B cell (primary cell): Measurements from ENCODE around the gene TMC3. TPM values are rescaled to one million over a fixed set of nuclear protein-coding genes. Genes with fewer than 3 reads are reported as not detected.

ENCODE experiments used
- ATAC-seq: fragments of 200-7000 bp; cut with Tn5 transposase; one replicate; pipeline ENCODE4 v1.10.0; 2021; ENCODE audit warnings: low read depth, mild to moderate bottlenecking, moderate number of reproducible peaks, moderate library complexity
- CTCF ChIA-PET: fragments of 350-600 bp; sonication (Branson Sonifier 250); formaldehyde crosslinking; loops from one replicate; lab custom pipeline; 2021; ENCODE audit warnings: antibody characterized with exemption, inconsistent platforms; lab: Charles Lee
- POLR2A ChIA-PET: fragments of 350-600 bp; sonication (Branson Sonifier 250); formaldehyde crosslinking; loops from one replicate; lab custom pipeline; 2021; ENCODE audit warnings: antibody characterized with exemption; lab: Charles Lee
- DNase-seq: peaks from one replicate; pipeline ENCODE4 v3.0.0; 2013
- H2AFZ ChIP-seq: 2 replicates; pipeline ENCODE4 v1.6.1; 2012; ENCODE audit warnings: mild to moderate bottlenecking, low read depth, low read length; ENCODE audit not compliant: insufficient read depth, poor library complexity, severe bottlenecking
- H3K27ac ChIP-seq, 2 donors: 1 replicate in 1 of 2; 2 replicates in 1 of 2; pipeline ENCODE4 v1.5.1; 2012 to 2013; ENCODE audit warnings: low read length in 2 of 2, mild to moderate bottlenecking in 2 of 2, moderate library complexity in 1 of 2
- H3K27me3 ChIP-seq, 4 experiments: fragments of 200-600 bp in 1 of 4; sonication (generic) in 1 of 4; replicated peaks in 1 of 4; 1 replicate in 2 of 4; 2 replicates in 2 of 4; pipeline versions ENCODE4 v1.6.1 to v1.7.0; 2013 to 2016; ENCODE audit warnings: low read length in 3 of 4, mild to moderate bottlenecking in 2 of 4, mixed read lengths in 1 of 4, moderate library complexity in 1 of 4; ENCODE audit not compliant: insufficient read depth in 4 of 4, control insufficient read depth in 3 of 4; ENCODE audit errors: control extremely low read depth in 1 of 4
- H3K36me3 ChIP-seq, 2 experiments: replicated peaks in 1 of 2; 1 replicate in 1 of 2; 2 replicates in 1 of 2; pipeline versions ENCODE4 v1.6.1 to v1.7.1; 2013; ENCODE audit warnings: low read length in 1 of 2; ENCODE audit not compliant: insufficient read depth in 2 of 2, control insufficient read depth in 1 of 2; ENCODE audit errors: control extremely low read depth in 1 of 2, extremely low read depth in 1 of 2
- H3K4me1 ChIP-seq, 2 donors: fragments of 200-600 bp in 1 of 2; sonication (generic) in 1 of 2; 1 replicate in 1 of 2; 2 replicates in 1 of 2; pipeline versions ENCODE4 v1.5.1 to v1.6.1; 2013 to 2017; ENCODE audit warnings: low read length in 2 of 2; ENCODE audit not compliant: control insufficient read depth in 2 of 2, insufficient read depth in 2 of 2
- H3K4me2 ChIP-seq: replicated peaks from 2 replicates; pipeline ENCODE3; 2012; ENCODE audit warnings: mild to moderate bottlenecking, low read depth, low read length; ENCODE audit not compliant: poor library complexity, severe bottlenecking
- H3K4me3 ChIP-seq, 5 experiments: fragments of 200-600 bp in 1 of 5; sonication (generic) in 1 of 5; 1 replicate in 3 of 5; 2 replicates in 2 of 5; pipeline versions ENCODE4 v1.5.1 to v1.7.0; 2011 to 2016; ENCODE audit warnings: low read length in 4 of 5, mild to moderate bottlenecking in 4 of 5, low read depth in 2 of 5, control low read depth in 1 of 5, moderate library complexity in 1 of 5; ENCODE audit not compliant: insufficient read depth in 1 of 5; ENCODE audit errors: control extremely low read depth in 1 of 5, extremely low read depth in 1 of 5
- H3K79me2 ChIP-seq: fragments of 200-600 bp; sonication (generic); one replicate; pipeline ENCODE4 v1.6.0; 2016; ENCODE audit warnings: low read length; ENCODE audit not compliant: control insufficient read depth, insufficient read depth
- H3K9ac ChIP-seq: fragments of 200-600 bp; sonication (generic); 2 replicates; pipeline ENCODE4 v1.6.1; 2017; ENCODE audit warnings: mild to moderate bottlenecking, low read length, moderate library complexity
- H3K9me3 ChIP-seq, 3 donors: one replicate each; pipeline versions ENCODE4 v1.6.1 to v1.7.1; 2013; ENCODE audit warnings: low read length in 2 of 3; ENCODE audit not compliant: control insufficient read depth in 2 of 3, insufficient read depth in 1 of 3; ENCODE audit errors: control extremely low read depth in 1 of 3
- H4K20me1 ChIP-seq: 2 replicates; pipeline ENCODE4 v1.6.0; 2012; ENCODE audit warnings: mild to moderate bottlenecking, low read length; ENCODE audit not compliant: insufficient read depth, control insufficient read depth, poor library complexity, severe bottlenecking
- H3K27ac Mint-ChIP-seq: one replicate; pipeline ENCODE4 v1.8.0; 2021; ENCODE audit warnings: mixed read lengths
- H3K27me3 Mint-ChIP-seq: one replicate; pipeline ENCODE4 v1.8.0; 2021; ENCODE audit warnings: mixed read lengths
- H3K4me1 Mint-ChIP-seq: one replicate; pipeline ENCODE4 v1.8.0; 2021; ENCODE audit warnings: mixed read lengths
- H3K4me3 Mint-ChIP-seq: one replicate; pipeline ENCODE4 v1.8.0; 2021; ENCODE audit warnings: mixed read lengths
- H3K9me3 Mint-ChIP-seq: one replicate; pipeline ENCODE4 v1.8.0; 2022; ENCODE audit warnings: mixed read lengths; ENCODE audit not compliant: insufficient read depth
- EZH2 ChIP-seq: IDR thresholded peaks from 2 replicates; pipeline ENCODE4 v1.6.1; 2012; ENCODE audit warnings: borderline replicate concordance, low read depth, mild to moderate bottlenecking, moderate library complexity, low read length; ENCODE audit not compliant: insufficient read depth, poor library complexity, severe bottlenecking
- WGBS: methylation state at CpG from one replicate; pipeline ENCODE4 v1.1.5; 2013; ENCODE audit warnings: missing lambda C conversion rate; ENCODE audit not compliant: insufficient coverage; 5-methylcytosine and 5-hydroxymethylcytosine counted together
- intact Hi-C: fragments of 100-400 bp; cut with micrococcal nuclease; formaldehyde crosslinking; loops from one replicate; pipeline ENCODE4 v1.10.0; 2022
- polyA plus RNA-seq: library from polyadenylated mRNA; depleted of rRNA; stranded (reverse); fragments of >200 nt; gene quantifications from 2 replicates; pipeline ENCODE4 v1.2.3, GENCODE V29; 2012
- total RNA-seq, 2 donors: library from RNA; stranded (reverse); fragments of 120-200 nt in 1 of 2; gene quantifications; 1 replicate in 1 of 2; 2 replicates in 1 of 2; pipeline versions ENCODE4 v1.2.3 to v1.2.4, GENCODE V29; 2013 to 2022
- TF ChIP-seq, protein P1 (sequence below): fragments of 200-600 bp; IDR thresholded peaks from one replicate; pipeline ENCODE4 v1.8.0; 2022; ENCODE audit warnings: antibody characterized with exemption, mild to moderate bottlenecking

Gene TMC3
- total and polyA plus RNA-seq, 2 donors (not counting 1 experiment from before 2014, with no cell fraction given), result not detected

GRCh38 chr15:81377871-81378270 is 3.9 kb upstream of the TMC3 start:
- no CpG with 5 or more reads among the region's 4 CpGs for WGBS
- Histone ChIP-seq H3K9ac (no peak overlapping the region), H3K4me1 (no peaks in the 10 kb centered on the region), H3K4me2 (no peak overlapping the region), H3K9me3 (no peaks in the 10 kb centered on the region), H3K4me3 (no peak overlapping the region), H3K27me3 (peaks cover 0 to 2% (median 0%) of the 10 kb centered on the region in 4 experiments), H3K36me3 (no peaks in the 10 kb centered on the region), H2AFZ (no peak overlapping the region), H3K27ac (no peak overlapping the region), H3K79me2 (no peaks in the 10 kb centered on the region), H4K20me1 (no peaks in the 10 kb centered on the region)
- ChIA-PET POLR2A (no interaction called here), CTCF (no interaction called here)
- no peak for DNase-seq
- Mint-ChIP-seq H3K4me1 (no peaks in the 10 kb centered on the region), H3K4me3 (no peak overlapping the region), H3K27me3 (peaks cover 4% of the 10 kb centered on the region), H3K9me3 (no peaks in the 10 kb centered on the region), H3K27ac (no peak overlapping the region)
- no peak for ATAC-seq
- TF ChIP-seq, protein P1, sequence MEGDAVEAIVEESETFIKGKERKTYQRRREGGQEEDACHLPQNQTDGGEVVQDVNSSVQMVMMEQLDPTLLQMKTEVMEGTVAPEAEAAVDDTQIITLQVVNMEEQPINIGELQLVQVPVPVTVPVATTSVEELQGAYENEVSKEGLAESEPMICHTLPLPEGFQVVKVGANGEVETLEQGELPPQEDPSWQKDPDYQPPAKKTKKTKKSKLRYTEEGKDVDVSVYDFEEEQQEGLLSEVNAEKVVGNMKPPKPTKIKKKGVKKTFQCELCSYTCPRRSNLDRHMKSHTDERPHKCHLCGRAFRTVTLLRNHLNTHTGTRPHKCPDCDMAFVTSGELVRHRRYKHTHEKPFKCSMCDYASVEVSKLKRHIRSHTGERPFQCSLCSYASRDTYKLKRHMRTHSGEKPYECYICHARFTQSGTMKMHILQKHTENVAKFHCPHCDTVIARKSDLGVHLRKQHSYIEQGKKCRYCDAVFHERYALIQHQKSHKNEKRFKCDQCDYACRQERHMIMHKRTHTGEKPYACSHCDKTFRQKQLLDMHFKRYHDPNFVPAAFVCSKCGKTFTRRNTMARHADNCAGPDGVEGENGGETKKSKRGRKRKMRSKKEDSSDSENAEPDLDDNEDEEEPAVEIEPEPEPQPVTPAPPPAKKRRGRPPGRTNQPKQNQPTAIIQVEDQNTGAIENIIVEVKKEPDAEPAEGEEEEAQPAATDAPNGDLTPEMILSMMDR, result no peak
- TF ChIP-seq EZH2, result no peak
- intact Hi-C loops, result no loop called here

- Histone ChIP-seq H3K4me1 (no peaks in the 10 kb centered on the region), H3K9me3 (no peaks in the 10 kb centered on the region), H3K4me3 (no peak overlapping the region), H3K27ac (no peak overlapping the region), H3K27me3 (peaks cover 0 to 2% (median 0%) of the 10 kb centered on the region in 4 experiments), H4K20me1 (no peaks in the 10 kb centered on the region), H3K79me2 (no peaks in the 10 kb centered on the region), H2AFZ (no peak overlapping the region), H3K9ac (no peak overlapping the region), H3K36me3 (no peaks in the 10 kb centered on the region), H3K4me2 (no peak overlapping the region)
- no peak for ATAC-seq
- H3K4me1 Mint-ChIP-seq, result no peaks in the 10 kb centered on the region
- peaks cover 4% of the 10 kb centered on the region for H3K27me3 Mint-ChIP-seq
- DNase-seq, result no peak
- no peak overlapping the region for H3K4me3 Mint-ChIP-seq
- intact Hi-C loops, result no loop called here
- TF ChIP-seq EZH2, result no peak
- TF ChIP-seq, protein P1, result no peak
- H3K9me3 Mint-ChIP-seq, result no peaks in the 10 kb centered on the region
- CTCF ChIA-PET, result no interaction called here
- 100% methylated on average over 4 of the region's 4 CpGs for WGBS
- H3K27ac Mint-ChIP-seq, result no peak overlapping the region
- POLR2A ChIA-PET, result no interaction called here
Observed at GRCh38 chr15:81376231-81376630, 2.2 kb upstream of the TMC3 start.
